HAP-1 (cell line): Measurements from ENCODE around the gene ARMH4.

Experiments
- DNase-seq, 2 experiments: peaks; one replicate each; pipeline ENCODE4 v3.0.0-alpha.2; 2016 to 2020; ENCODE audit warnings: low spot score in 2 of 2
- H3K27me3 ChIP-seq: fragments of 250-450 bp; sonication (Bioruptor Pico); 2 replicates; pipeline ENCODE4 v1.5.1; 2020; ENCODE audit warnings: low read depth, mild to moderate bottlenecking, moderate library complexity
- H3K36me3 ChIP-seq: fragments of 250-450 bp; sonication (Bioruptor Pico); replicated peaks from 2 replicates; pipeline ENCODE4 v1.5.1; 2020; ENCODE audit warnings: mild to moderate bottlenecking
- H3K4me1 ChIP-seq: fragments of 250-450 bp; sonication (Bioruptor Pico); 2 replicates; pipeline ENCODE4 v1.5.1; 2020; ENCODE audit warnings: mild to moderate bottlenecking
- H3K4me3 ChIP-seq: fragments of 250-450 bp; sonication (Bioruptor Pico); 2 replicates; pipeline ENCODE4 v1.5.1; 2020; ENCODE audit warnings: mild to moderate bottlenecking, moderate library complexity
- H3K9me3 ChIP-seq: fragments of 250-450 bp; sonication (Bioruptor Pico); 2 replicates; pipeline ENCODE4 v1.5.1; 2020; ENCODE audit warnings: mild to moderate bottlenecking, moderate library complexity
- in situ Hi-C: fragments of 300-500 bp; cut with MboI; formaldehyde crosslinking; loops from 3 replicates; pipeline ENCODE4 v1.14.3; 2020; ENCODE audit warnings: low sequenced_read_pairs, inconsistent platforms, mixed read lengths

The ARMH4 gene

DNA sequence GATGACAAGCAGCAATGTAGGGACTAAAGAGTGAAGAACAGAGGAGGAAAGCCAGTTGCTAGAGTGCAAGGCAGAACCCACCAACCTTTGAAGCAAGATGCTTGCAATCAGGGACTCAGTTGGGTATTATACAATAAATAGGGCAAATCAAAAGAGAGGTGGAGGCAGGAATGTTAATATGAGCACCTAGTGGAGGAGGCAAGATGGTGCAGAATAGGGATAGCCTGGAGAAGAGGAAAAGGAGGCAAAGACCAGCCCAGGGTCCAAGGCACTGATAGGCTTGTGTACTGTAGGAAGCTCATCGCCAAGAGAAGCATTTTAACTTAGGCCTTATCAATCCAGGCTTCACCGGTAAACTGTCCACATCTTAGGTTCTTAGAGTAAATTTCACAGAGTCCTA, 137.2 kb downstream of the ARMH4 start:
- Histone ChIP-seq H3K4me1 (no peaks in the 10 kb centered on the region), H3K4me3 (no peak overlapping the region), H3K27me3 (no peaks in the 10 kb centered on the region; the same call in 1 of the 2 replicates), H3K9me3 (no peaks in the 10 kb centered on the region), H3K36me3 (no peaks in the 10 kb centered on the region)
- DNase-seq, result no peak
- in situ Hi-C loops, result no loop called here

DNA sequence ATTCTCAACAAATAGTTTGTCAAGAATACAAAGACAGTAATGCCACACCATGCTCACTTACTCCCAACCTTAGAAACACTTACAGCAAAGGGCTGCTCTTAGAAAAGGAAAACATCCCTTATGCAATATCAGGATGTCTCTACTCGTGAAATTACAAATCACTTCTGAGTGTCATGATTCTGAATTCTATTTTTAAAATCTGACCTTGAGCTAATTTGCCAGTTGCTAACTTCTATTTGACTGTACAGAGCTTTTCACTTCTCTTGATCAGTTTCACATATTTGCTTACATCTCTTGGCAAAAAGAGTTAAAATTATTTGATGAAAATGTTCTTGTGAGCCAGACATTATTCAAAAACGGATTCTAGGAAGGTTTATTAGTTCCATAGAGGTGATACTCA, 149.4 kb downstream of the ARMH4 start:
- in situ Hi-C loops, result no loop called here

DNA sequence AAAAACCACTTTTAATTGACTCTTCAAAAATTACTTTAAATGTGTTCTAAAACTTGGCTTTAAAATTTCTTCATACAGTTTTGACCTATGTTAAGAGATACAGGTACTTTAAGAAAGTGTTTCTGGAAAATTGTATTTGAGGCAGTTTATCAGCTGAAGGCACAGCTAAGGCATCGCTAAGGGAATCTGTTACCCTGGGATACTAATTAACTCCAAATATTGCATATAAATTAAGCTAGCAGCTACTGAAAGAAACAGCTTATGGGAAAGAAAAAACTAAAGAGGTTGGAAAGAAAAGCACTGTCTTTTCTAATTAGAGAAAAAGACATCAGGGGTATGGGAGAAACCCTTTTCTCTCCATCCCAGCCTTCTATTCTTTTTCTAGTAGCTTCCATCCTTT, 152.0 kb downstream of the ARMH4 start:
- Histone ChIP-seq H3K4me1 (no peaks in the 10 kb centered on the region), H3K4me3 (no peak overlapping the region), H3K9me3 (no peaks in the 10 kb centered on the region), H3K27me3 (0 out of 2 replicates have a peak, but pooled peaks cover 2% of the 10 kb centered on the region), H3K36me3 (no peaks in the 10 kb centered on the region)
- DNase-seq, result no peak
- in situ Hi-C loops, result no loop called here

More for the DNA sequence above, 149.4 kb downstream of the ARMH4 start:
- H3K4me3 ChIP-seq, result no peak overlapping the region
- no peaks in the 10 kb centered on the region for H3K4me1 ChIP-seq
- H3K27me3 ChIP-seq, result 0 out of 2 replicates have a peak, but pooled peaks cover 2% of the 10 kb centered on the region
- no peak for DNase-seq
- no peaks in the 10 kb centered on the region for H3K9me3 ChIP-seq
- no peaks in the 10 kb centered on the region for H3K36me3 ChIP-seq

DNA sequence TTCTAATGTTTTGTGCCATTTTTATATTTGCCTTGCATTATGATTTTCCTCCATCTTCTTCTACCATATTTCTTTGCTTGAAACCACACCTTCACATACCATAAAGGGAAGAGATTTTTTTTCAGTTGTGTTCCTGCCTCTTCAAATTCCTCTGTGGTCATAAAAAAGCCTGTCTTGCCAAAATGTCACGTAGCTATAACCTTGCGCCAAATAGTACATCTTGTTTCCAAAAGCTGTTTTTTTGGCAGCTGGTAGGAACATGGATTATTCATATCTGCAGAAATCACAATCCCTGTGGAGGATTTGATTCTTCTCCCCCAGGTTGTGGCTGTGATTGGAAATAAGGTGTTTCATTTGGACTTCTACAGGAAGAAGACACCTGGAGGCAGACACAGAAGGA, 152.5 kb downstream of the ARMH4 start:
- in situ Hi-C loops, result no loop called here

GRCh38 chr14:57998766-57999165, 153.2 kb downstream of the ARMH4 start:
- in situ Hi-C loops, result no loop called here
- Histone ChIP-seq H3K9me3 (no peaks in the 10 kb centered on the region), H3K36me3 (no peaks in the 10 kb centered on the region), H3K27me3 (0 out of 2 replicates have a peak, but pooled peaks cover 2% of the 10 kb centered on the region), H3K4me3 (no peak overlapping the region), H3K4me1 (no peaks in the 10 kb centered on the region)
- no peak for DNase-seq

More for the DNA sequence above, 152.5 kb downstream of the ARMH4 start:
- no peaks in the 10 kb centered on the region for H3K36me3 ChIP-seq
- H3K4me1 ChIP-seq, result no peaks in the 10 kb centered on the region
- H3K27me3 ChIP-seq, result 0 out of 2 replicates have a peak, but pooled peaks cover 2% of the 10 kb centered on the region
- no peak overlapping the region for H3K4me3 ChIP-seq
- H3K9me3 ChIP-seq, result no peaks in the 10 kb centered on the region
- no peak for DNase-seq

DNA sequence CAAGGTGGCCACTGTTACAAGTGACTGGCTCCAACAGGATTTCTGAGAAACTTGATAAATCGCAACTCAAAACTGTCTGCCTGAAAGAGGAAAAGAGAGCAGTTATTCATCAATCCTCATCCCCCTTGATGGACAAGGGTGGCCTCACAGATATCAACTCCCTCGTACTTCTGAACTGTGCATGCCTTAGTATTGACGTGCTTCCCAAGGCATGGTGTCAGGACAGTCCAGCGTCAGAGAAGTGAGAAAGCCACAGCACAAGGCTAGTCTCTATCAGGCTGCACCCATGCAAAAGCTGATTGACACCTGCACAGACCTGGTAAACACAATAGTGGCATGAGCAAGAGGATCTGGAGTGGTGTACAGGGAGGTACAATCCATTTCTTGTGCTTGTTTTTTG, 160.7 kb downstream of the ARMH4 start:
- Histone ChIP-seq H3K4me1 (no peaks in the 10 kb centered on the region), H3K27me3 (no peaks in the 10 kb centered on the region; the same call in 1 of the 2 replicates), H3K4me3 (no peak overlapping the region), H3K36me3 (no peaks in the 10 kb centered on the region), H3K9me3 (no peaks in the 10 kb centered on the region)
- in situ Hi-C loops, result no loop called here
- no peak for DNase-seq

GRCh38 chr14:57988445-57988844, 163.6 kb downstream of the ARMH4 start:
- in situ Hi-C loops, result no loop called here
- H3K27me3 ChIP-seq, result peaks cover 3% of the 10 kb centered on the region; the same call in 1 of the 2 replicates

DNA sequence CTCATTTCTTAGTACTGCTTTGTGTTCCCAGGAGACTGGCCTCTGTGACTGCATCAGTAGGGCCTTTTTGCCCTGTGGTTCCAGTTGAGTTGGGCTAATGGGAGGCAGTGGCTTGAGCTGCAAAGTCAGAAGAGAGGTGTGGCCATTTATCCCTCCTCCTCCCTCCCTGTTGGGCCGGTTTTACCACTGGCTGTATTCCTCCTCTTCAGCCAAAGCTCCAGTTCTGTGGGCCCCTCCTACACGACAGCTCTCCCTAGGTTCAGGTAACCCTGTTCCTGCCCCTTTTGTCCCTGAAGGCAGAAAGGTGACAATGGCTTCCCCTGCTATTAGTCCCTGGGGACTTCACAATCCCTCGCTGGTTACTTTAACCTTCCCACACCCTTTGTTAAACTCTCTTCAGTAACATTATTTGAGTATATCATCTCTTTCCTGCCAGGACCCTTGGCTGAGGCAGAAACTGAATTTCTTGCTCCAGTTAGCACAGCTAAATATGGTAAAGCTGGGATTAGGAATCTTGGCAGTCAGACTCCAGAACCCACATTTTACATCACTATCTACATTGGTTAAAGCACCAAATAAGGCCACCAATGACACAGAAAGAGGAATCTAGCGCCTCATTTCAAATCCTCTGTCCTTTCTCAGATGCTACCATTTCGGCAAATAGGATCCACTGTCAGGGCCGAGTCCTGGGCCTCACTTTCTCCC, 164.3 kb downstream of the ARMH4 start:
- DNase-seq, result no peak

More at GRCh38 chr14:57988445-57988844, 163.6 kb downstream of the ARMH4 start:
- H3K4me1 ChIP-seq, result no peaks in the 10 kb centered on the region
- H3K4me3 ChIP-seq, result no peak overlapping the region
- H3K36me3 ChIP-seq, result no peaks in the 10 kb centered on the region
- H3K9me3 ChIP-seq, result no peaks in the 10 kb centered on the region
- DNase-seq, result no peak

DNA sequence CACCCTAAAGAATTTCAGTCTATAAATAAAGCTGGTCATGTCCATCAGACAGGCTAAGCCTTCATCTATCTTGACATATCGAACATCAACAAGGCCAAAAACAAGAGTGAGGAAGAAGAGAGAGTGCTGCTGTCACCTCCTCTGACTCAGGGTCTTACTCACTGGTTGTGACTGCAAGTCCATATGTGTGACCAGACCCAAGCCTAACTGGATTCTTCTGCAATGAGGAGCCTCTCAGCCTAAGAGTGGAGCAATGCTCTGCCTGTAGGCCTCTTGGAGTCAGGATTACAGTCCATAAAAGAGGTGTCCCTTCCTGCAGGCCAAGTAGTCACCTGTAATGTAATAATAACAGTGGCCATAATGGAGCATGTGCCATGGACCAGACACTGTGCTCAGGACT, 165.0 kb downstream of the ARMH4 start:
- Histone ChIP-seq H3K4me3 (no peak overlapping the region), H3K9me3 (no peaks in the 10 kb centered on the region), H3K4me1 (no peaks in the 10 kb centered on the region), H3K27me3 (peaks cover 3% of the 10 kb centered on the region; the same call in 1 of the 2 replicates), H3K36me3 (no peaks in the 10 kb centered on the region)
- in situ Hi-C loops, result no loop called here
- no peak for DNase-seq

More for the DNA sequence above, 164.3 kb downstream of the ARMH4 start:
- H3K27me3 ChIP-seq, result peaks cover 3% of the 10 kb centered on the region; the same call in 1 of the 2 replicates
- no peaks in the 10 kb centered on the region for H3K36me3 ChIP-seq
- in situ Hi-C loops, result no loop called here
- H3K4me1 ChIP-seq, result no peaks in the 10 kb centered on the region
- no peak overlapping the region for H3K4me3 ChIP-seq
- H3K9me3 ChIP-seq, result no peaks in the 10 kb centered on the region

DNA sequence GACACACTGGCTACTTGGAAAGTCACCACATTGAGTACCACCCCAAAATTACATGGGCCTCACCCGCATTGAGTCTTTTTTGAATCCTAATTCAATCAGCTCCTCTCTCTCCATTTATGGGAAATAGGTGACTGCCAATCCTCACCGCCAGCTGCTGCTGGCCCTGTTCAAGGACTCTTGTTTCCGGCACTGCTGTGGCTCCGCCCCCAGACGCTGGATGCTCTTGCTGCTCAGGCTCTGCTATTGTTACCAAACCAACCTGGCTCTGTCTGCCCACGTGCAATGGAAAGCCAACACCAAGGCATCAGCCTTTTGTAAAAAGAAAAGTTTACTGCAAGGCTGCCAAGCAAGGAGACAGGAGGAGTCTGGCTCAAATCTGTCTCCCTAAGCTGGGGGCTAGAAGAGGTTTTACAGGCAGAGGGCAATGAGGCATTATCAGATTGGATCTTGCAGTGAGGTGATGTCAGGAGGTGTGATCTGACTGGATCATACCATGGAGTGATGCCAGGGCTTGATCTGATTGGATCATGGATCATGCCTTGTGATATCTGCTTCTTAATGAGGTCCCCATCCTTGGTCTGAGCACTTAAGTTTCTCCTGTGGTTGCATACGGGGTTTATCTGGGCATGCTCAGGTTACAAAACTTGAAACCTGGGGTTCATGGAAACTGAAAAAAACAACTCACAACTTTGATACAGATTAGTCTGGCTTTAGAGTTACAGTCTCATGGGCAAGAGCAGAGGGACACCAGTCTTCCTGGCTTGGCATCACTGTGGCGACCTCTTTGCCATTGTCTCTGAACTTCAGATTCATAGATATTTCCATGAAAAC, 169.0 kb downstream of the ARMH4 start:
- H3K4me1 ChIP-seq, result no peaks in the 10 kb centered on the region
- in situ Hi-C loops, result no loop called here
- H3K4me3 ChIP-seq, result no peak overlapping the region
- peak in 1 of 2 experiments; percentile 43 for DNase-seq
- peaks cover 11% of the 10 kb centered on the region; the same call in 1 of the 2 replicates for H3K27me3 ChIP-seq
- no peaks in the 10 kb centered on the region for H3K36me3 ChIP-seq
- H3K9me3 ChIP-seq, result no peaks in the 10 kb centered on the region

- DNase-seq, result no peak
- in situ Hi-C loops, result no loop called here
- no peaks in the 10 kb centered on the region for H3K9me3 ChIP-seq
Measured at GRCh38 chr14:57981817-57982560, 170.0 kb downstream of the ARMH4 start.

DNA sequence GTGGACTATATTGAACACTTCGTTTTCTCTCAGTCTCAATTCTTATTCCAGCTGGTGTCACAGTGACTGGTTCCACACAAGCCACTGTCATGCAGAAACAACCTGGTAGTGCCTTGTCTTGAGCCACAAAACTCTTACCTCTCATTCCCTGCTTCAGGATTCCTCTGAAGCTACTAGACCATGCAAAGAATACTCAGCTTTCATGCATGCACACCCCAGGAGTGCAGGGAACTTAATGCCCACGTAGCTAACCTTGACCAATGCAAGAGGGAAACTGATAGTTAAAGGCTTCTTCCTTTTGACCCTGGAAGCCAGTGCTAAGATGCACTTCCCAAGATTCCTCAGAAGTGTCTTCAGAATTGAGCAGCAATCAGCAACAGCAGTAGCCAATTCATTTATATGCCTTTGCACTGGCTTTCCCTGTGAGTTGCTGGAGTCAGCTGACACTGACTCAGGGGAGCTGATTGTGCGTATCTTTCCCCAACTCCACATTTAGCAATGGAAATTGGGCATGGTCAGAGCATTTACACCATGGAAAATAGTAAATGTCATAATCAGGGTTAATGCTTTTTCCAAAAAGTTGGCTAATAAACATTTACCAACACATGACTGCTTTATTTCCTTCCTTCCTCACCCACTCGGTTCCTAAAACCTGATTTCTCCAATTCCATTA, 172.5 kb downstream of the ARMH4 start:
- no peak overlapping the region for H3K4me3 ChIP-seq
- H3K27me3 ChIP-seq, result peaks cover 16% of the 10 kb centered on the region
- in situ Hi-C loops, result no loop called here
- no peaks in the 10 kb centered on the region for H3K4me1 ChIP-seq
- DNase-seq, result no peak
- no peaks in the 10 kb centered on the region for H3K36me3 ChIP-seq
- no peaks in the 10 kb centered on the region for H3K9me3 ChIP-seq

More at GRCh38 chr14:57981817-57982560, 170.0 kb downstream of the ARMH4 start:
- Histone ChIP-seq H3K27me3 (peaks cover 11% of the 10 kb centered on the region; the same call in 1 of the 2 replicates), H3K4me1 (no peaks in the 10 kb centered on the region), H3K4me3 (no peak overlapping the region), H3K36me3 (no peaks in the 10 kb centered on the region)

- H3K4me1 ChIP-seq, result peaks cover 3% of the 10 kb centered on the region; the same call in 1 of the 2 replicates
- H3K4me3 ChIP-seq, result no peak overlapping the region
- no peaks in the 10 kb centered on the region for H3K36me3 ChIP-seq
- no peak for DNase-seq
- H3K27me3 ChIP-seq, result peaks cover 14% of the 10 kb centered on the region
- in situ Hi-C loops, result no loop called here
- no peaks in the 10 kb centered on the region for H3K9me3 ChIP-seq
Measured at GRCh38 chr14:57976701-57977100, 175.3 kb downstream of the ARMH4 start.
